Epithelial cell of proximal tubule (primary cell): ENCODE data around the gene GPR26. TPM values are rescaled to one million over a fixed set of nuclear protein-coding genes. Genes with fewer than 3 reads are reported as not detected.

ENCODE experiments used
- DNase-seq: peaks from one replicate; pipeline ENCODE4 v3.0.0-alpha.2; 2011; ENCODE audit warnings: low read depth
- H3K4me3 ChIP-seq: 2 replicates; pipeline ENCODE4 v1.5.1; 2011; ENCODE audit warnings: low read depth, mild to moderate bottlenecking, low read length
- total RNA-seq: library from RNA; depleted of rRNA; stranded (reverse); fragments of >200 nt; gene quantifications from 2 replicates; pipeline ENCODE4 v1.2.3, GENCODE V29; 2015
- TF ChIP-seq, protein P1 (sequence below): conservative IDR thresholded peaks from 2 replicates; pipeline ENCODE4 v1.5.1; 2012; ENCODE audit warnings: low read depth, mild to moderate bottlenecking, low read length

Gene GPR26, protein sequence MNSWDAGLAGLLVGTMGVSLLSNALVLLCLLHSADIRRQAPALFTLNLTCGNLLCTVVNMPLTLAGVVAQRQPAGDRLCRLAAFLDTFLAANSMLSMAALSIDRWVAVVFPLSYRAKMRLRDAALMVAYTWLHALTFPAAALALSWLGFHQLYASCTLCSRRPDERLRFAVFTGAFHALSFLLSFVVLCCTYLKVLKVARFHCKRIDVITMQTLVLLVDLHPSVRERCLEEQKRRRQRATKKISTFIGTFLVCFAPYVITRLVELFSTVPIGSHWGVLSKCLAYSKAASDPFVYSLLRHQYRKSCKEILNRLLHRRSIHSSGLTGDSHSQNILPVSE
- total RNA-seq = not detected in 2 replicates

DNA sequence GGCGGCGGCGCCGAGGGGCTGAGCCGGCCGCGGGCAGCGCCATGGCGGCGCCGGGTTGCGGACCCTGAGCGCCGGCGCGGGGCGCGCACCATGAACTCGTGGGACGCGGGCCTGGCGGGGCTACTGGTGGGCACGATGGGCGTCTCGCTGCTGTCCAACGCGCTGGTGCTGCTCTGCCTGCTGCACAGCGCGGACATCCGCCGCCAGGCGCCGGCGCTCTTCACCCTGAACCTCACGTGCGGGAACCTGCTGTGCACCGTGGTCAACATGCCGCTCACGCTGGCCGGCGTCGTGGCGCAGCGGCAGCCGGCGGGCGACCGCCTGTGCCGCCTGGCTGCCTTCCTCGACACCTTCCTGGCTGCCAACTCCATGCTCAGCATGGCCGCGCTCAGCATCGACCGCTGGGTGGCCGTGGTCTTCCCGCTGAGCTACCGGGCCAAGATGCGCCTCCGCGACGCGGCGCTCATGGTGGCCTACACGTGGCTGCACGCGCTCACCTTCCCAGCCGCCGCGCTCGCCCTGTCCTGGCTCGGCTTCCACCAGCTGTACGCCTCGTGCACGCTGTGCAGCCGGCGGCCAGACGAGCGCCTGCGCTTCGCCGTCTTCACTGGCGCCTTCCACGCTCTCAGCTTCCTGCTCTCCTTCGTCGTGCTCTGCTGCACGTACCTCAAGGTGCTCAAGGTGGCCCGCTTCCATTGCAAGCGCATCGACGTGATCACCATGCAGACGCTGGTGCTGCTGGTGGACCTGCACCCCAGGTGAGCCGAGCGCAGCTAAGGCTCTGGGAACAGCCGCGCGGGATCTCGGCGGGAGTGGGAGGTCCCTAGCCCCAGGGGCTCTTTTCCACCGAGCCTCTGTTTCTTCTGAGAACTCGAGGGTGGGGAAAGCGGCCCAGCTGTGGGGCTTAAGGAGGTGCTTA lies at the start of gene GPR26:
Gene GPR26 (plus strand): TSS at position 38 of the 919 bp plus-strand sequence. CDS start 53 bp downstream, at position 91.
- TF ChIP-seq, protein P1, sequence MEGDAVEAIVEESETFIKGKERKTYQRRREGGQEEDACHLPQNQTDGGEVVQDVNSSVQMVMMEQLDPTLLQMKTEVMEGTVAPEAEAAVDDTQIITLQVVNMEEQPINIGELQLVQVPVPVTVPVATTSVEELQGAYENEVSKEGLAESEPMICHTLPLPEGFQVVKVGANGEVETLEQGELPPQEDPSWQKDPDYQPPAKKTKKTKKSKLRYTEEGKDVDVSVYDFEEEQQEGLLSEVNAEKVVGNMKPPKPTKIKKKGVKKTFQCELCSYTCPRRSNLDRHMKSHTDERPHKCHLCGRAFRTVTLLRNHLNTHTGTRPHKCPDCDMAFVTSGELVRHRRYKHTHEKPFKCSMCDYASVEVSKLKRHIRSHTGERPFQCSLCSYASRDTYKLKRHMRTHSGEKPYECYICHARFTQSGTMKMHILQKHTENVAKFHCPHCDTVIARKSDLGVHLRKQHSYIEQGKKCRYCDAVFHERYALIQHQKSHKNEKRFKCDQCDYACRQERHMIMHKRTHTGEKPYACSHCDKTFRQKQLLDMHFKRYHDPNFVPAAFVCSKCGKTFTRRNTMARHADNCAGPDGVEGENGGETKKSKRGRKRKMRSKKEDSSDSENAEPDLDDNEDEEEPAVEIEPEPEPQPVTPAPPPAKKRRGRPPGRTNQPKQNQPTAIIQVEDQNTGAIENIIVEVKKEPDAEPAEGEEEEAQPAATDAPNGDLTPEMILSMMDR = no peak
- no peak within 1 kb of the TSS for H3K4me3 ChIP-seq
- DNase-seq = no peak

DNA sequence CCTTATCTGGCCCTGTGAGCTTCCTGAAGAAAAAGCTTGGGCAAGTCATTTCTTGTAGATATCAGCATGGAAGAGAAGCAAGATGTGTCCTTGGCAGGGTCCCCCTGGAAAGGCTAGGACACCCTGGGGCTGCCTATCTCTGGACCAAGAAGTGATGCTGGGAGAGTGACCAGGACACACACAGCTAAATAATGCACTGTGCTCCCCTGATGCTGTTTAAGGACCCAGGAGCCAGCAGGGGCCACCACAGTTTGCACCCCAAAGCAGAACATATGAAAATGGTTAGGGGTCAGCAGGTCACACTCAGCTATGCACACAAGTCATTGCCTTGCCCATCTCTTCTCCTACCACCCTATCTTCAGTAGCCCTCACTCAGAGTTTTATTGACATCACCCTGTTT lies 47.9 kb upstream of the GPR26 start:
- TF ChIP-seq, protein P1 = no peak
- DNase-seq = no peak
- H3K4me3 ChIP-seq = no peak overlapping the region

DNA sequence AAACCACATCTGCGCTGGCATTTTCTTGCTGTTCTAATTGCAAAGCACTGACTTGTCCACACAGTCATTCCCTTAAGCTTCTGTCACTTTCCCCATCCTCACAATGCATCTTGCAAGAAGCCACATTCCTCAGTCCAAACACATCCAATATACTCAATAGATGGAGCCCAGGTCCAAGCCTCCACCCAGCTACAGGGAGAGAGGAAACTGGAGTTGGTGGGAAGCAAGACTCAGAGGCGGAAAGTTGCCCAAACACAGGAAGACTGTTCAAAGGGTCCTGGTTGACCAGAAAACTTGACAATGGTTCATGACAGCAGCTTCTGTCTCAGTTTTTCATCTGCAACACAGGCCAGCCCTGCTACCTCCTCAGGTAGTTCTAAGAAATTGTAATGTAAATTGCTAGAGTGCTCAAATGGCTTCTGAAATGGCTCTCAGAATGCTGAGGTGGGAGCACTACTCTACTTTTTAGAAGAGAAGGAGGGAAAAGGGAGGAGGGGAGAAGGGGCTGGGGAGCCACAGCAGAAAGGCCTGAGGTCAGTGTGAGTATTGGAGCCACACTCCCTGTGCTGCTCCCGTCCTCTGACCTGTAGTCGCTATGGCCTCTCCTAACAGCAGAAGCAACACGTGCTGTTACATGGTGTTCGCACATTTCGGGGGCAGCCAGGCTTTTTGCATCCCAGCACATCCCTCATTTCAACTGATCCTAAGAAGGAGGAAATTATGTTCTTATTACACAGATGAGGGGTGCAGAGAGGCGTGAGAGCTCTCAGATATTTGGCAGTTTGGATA lies 46.9 kb upstream of the GPR26 start:
- no peak overlapping the region for H3K4me3 ChIP-seq
- no peak for DNase-seq
- TF ChIP-seq, protein P1 = no peak

DNA sequence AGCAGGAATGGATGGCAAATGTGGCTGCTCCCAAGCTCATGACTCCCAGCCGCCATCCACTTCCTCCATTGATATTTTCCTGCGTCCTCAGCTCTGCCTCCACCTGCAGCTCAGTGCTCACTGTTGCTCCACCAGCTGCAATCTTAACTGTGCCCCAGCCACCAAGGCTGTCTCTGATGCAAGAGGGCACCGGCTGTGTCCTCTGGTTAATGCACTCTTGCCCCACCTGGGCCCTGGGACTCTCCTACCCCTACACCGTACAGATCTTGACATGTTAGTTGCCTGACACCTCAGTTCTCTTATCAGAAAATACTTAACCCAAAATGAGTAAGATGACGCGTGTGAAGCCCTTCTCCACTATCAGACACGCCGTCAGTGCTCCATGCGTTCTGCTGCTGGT lies 45.5 kb upstream of the GPR26 start:
- no peak for DNase-seq
- TF ChIP-seq, protein P1 = no peak
- H3K4me3 ChIP-seq = no peak overlapping the region

DNA sequence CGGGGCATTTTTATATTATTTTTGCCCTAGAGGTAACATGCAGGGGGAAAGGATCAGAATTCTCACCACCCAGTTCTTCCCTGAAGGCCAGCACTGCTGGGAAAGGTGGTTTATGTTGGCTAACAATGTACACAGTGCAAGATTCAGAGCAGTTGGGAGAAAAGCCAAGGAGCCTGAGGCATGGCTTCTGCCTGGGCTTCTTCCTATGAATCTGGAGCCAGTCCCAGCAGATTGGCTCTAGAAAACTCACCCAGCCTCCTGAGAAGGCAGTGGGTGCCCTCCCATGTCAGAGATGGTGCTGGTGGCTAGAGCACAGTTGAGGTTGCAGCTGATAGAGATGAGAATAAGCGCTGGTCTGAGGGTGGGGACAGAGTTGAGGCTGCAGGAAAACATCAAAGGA lies 44.7 kb upstream of the GPR26 start:
- DNase-seq = no peak

DNA sequence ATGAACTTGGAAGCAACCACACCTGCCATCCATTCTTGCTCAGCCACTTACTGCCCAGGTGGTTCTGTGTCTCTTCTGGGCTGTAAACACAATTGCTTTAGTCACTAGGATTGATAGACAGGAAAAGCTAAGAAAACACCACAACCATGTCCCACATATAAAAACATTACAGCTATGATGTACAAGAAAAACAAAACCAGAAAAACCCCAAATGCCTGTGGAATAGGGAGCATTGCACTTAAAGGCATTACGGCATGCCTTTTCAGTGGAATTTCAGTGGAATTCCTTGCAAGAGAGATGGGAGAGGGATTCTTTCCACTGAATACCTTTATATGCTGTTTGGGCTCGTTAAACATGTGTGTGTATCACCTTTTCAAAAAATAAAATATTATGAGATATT lies 44.2 kb upstream of the GPR26 start:
- no peak for DNase-seq
- TF ChIP-seq, protein P1 = no peak
- no peak overlapping the region for H3K4me3 ChIP-seq

More for the DNA sequence above, 44.7 kb upstream of the GPR26 start:
- no peak overlapping the region for H3K4me3 ChIP-seq
- TF ChIP-seq, protein P1 = no peak
